Endothelial cell of umbilical vein (primary cell): Measurements from ENCODE around the gene NMD3. TPM values are rescaled to one million over a fixed set of nuclear protein-coding genes. Genes with fewer than 3 reads are reported as not detected.

ENCODE experiments used
- BruUV-seq: library from RNA; stranded (reverse); fragments of 400-500 nt; replicated peaks from 2 replicates; lab custom pipeline; 2021; lab: Mats Ljungman, UMichigan
- CTCF ChIA-PET: fragments of 300-600, 350-600 bp; sonication (Branson Sonifier 250); formaldehyde crosslinking; loops from one replicate; lab custom pipeline; 2021; ENCODE audit warnings: antibody characterized with exemption, inconsistent platforms; lab: Charles Lee
- POLR2A ChIA-PET: fragments of 300-600, 350-600 bp; sonication (Branson Sonifier 250); formaldehyde crosslinking; loops from one replicate; lab custom pipeline; 2021; ENCODE audit warnings: antibody characterized with exemption, inconsistent platforms; lab: Charles Lee
- DNase-seq: peaks from one replicate; pipeline ENCODE4 v3.0.0-alpha.2; 2011; ENCODE audit warnings: low read depth, low spot score
- FAIRE-seq: peaks from 2 replicates; lab custom pipeline; 2011; peaks lifted over from hg19 to GRCh38; lab: Jason Lieb, UNC
- H2AFZ ChIP-seq: 2 replicates; pipeline ENCODE4 v1.6.0; 2012; ENCODE audit warnings: low read depth, low read length, control low read depth, inconsistent platforms
- H3K27ac ChIP-seq: 2 replicates; pipeline ENCODE4 v1.5.1; 2011; ENCODE audit warnings: low read depth, mild to moderate bottlenecking, control low read depth, low read length, moderate library complexity; ENCODE audit not compliant: insufficient read depth
- H3K27me3 ChIP-seq, 2 experiments: 2 replicates each; pipeline versions ENCODE4 v1.6.0 to v1.6.1; 2011; ENCODE audit warnings: low read length in 2 of 2, mixed read lengths in 1 of 2; ENCODE audit not compliant: control insufficient read depth in 2 of 2, insufficient read depth in 2 of 2
- H3K36me3 ChIP-seq, 2 experiments: 2 replicates in 1 of 2; 3 replicates in 1 of 2; pipeline ENCODE4 v1.5.1; 2011; ENCODE audit warnings: low read length in 2 of 2, mild to moderate bottlenecking in 1 of 2, moderate library complexity in 1 of 2; ENCODE audit not compliant: control insufficient read depth in 2 of 2, insufficient read depth in 2 of 2; ENCODE audit errors: extremely low read depth in 1 of 2
- H3K4me1 ChIP-seq: 3 replicates; pipeline ENCODE4 v1.5.1; 2011; ENCODE audit warnings: mild to moderate bottlenecking, low read length; ENCODE audit not compliant: control insufficient read depth, insufficient read depth; ENCODE audit errors: extremely low read depth
- H3K4me2 ChIP-seq: 2 replicates; pipeline ENCODE4 v1.6.1; 2011; ENCODE audit warnings: low read length, control low read depth, mixed read lengths; ENCODE audit not compliant: insufficient read depth
- H3K4me3 ChIP-seq, 3 experiments: fragments of 200-600 bp in 1 of 3; sonication (generic), shearing (Covaris generic) in 1 of 3; replicated peaks in 1 of 3; 2 replicates each; pipeline ENCODE4 v1.5.1; 2011 to 2016; ENCODE audit warnings: control low read depth in 3 of 3, low read length in 3 of 3, mild to moderate bottlenecking in 2 of 3, inconsistent platforms in 1 of 3, low read depth in 1 of 3, moderate library complexity in 1 of 3; ENCODE audit not compliant: insufficient read depth in 1 of 3
- H3K79me2 ChIP-seq: 2 replicates; pipeline ENCODE4 v1.6.0; 2012; ENCODE audit warnings: low read length, inconsistent platforms; ENCODE audit not compliant: control insufficient read depth, insufficient read depth
- H3K9ac ChIP-seq: replicated peaks from 2 replicates; pipeline ENCODE3; 2011; ENCODE audit warnings: low read length, control low read depth; ENCODE audit not compliant: insufficient read depth; ENCODE audit errors: extremely low read depth
- H3K9me1 ChIP-seq: replicated peaks from 3 replicates; pipeline ENCODE4 v1.6.0; 2011; ENCODE audit warnings: mild to moderate bottlenecking, low read length; ENCODE audit not compliant: control insufficient read depth, insufficient read depth; ENCODE audit errors: extremely low read depth
- H3K9me3 ChIP-seq: replicated peaks from 2 replicates; pipeline ENCODE4 v1.5.1; 2012; ENCODE audit warnings: low read length, inconsistent platforms; ENCODE audit not compliant: control insufficient read depth, insufficient read depth
- H4K20me1 ChIP-seq: replicated peaks from 2 replicates; pipeline ENCODE3; 2011; ENCODE audit warnings: mild to moderate bottlenecking, low read length; ENCODE audit not compliant: control insufficient read depth, insufficient read depth; ENCODE audit errors: extremely low read depth
- CTCF ChIP-seq, 2 donors: IDR thresholded peaks; 1 replicate in 1 of 2; 2 replicates in 1 of 2; pipeline ENCODE4 v1.5.1; 2011; ENCODE audit warnings: low read length in 2 of 2, mild to moderate bottlenecking in 2 of 2, moderate library complexity in 2 of 2, control low read depth in 1 of 2, inconsistent platforms in 1 of 2, low read depth in 1 of 2; ENCODE audit not compliant: insufficient read depth in 1 of 2; ENCODE audit errors: extremely low read depth in 1 of 2
- EZH2 ChIP-seq: IDR thresholded peaks from 2 replicates; pipeline ENCODE4 v1.6.1; 2012; ENCODE audit warnings: borderline replicate concordance, low read depth, mild to moderate bottlenecking, moderate library complexity, low read length, inconsistent platforms; ENCODE audit not compliant: severe bottlenecking
- FOS ChIP-seq: IDR thresholded peaks from 2 replicates; pipeline ENCODE4 v1.6.1; 2011; ENCODE audit warnings: mild to moderate bottlenecking, low read length, moderate library complexity, borderline replicate concordance; ENCODE audit not compliant: insufficient read depth
- GATA2 ChIP-seq: IDR thresholded peaks from 2 replicates; pipeline ENCODE4 v1.7.0; 2011; ENCODE audit warnings: low read depth, mild to moderate bottlenecking, moderate library complexity, mixed read lengths, low read length; ENCODE audit not compliant: insufficient read length, insufficient read depth
- JUN ChIP-seq: IDR thresholded peaks from 2 replicates; pipeline ENCODE4 v1.6.1; 2011; ENCODE audit warnings: borderline replicate concordance, low read depth; ENCODE audit not compliant: insufficient read length, insufficient read depth
- MAX ChIP-seq: IDR thresholded peaks from 2 replicates; pipeline ENCODE4 v1.6.1; 2011; ENCODE audit not compliant: insufficient read depth, insufficient read length
- MYC ChIP-seq: IDR thresholded peaks from one replicate; pipeline ENCODE4 v1.6.1; 2011; ENCODE audit warnings: mild to moderate bottlenecking, low read depth, low read length
- POLR2A ChIP-seq: IDR thresholded peaks from 2 replicates; pipeline ENCODE4 v1.6.1; 2012; ENCODE audit warnings: low read depth, mild to moderate bottlenecking, control low read depth, low read length
- POLR2AphosphoS5 ChIP-seq: IDR thresholded peaks from 2 replicates; pipeline ENCODE4 v1.6.1; 2012; ENCODE audit warnings: low read depth, mild to moderate bottlenecking, control low read depth, low read length, moderate library complexity; ENCODE audit not compliant: insufficient read depth
- dilution Hi-C: fragments of 300-500 bp; cut with MboI; formaldehyde crosslinking; loops from one replicate; pipeline ENCODE4 v1.15.0; 2019; ENCODE audit warnings: low sequenced_read_pairs; ENCODE audit not compliant: extremely low pct_ligation_motif_present
- intact Hi-C: fragments of 100-400 bp; cut with micrococcal nuclease; formaldehyde crosslinking; loops from one replicate; pipeline ENCODE4 v1.10.0; 2022
- polyA plus RNA-seq, 4 experiments: library from polyadenylated mRNA; depleted of rRNA in 3 of 4; stranded (reverse) in 3 of 4; unstranded in 1 of 4; fragments of >200 nt; gene quantifications; 2 replicates each; pipeline versions ENCODE4 v1.2.1 to v1.2.3, GENCODE V29; 2011 to 2012; ENCODE audit warnings: missing spikeins in 1 of 4
- total RNA-seq: library from RNA; stranded (reverse); gene quantifications from 2 replicates; pipeline ENCODE4 v1.2.3, GENCODE V29; 2021

NMD3 gene
- total and polyA plus RNA-seq, 2 donors (not counting 3 experiments of a cell fraction or from before 2014, with no cell fraction given) = 14.2 to 53.8 TPM

GRCh38 chr3:161284989-161285388 is 63.9 kb downstream of the NMD3 start:
- no TSS peak for BruUV-seq
- dilution Hi-C loops (no loop called here), intact Hi-C loops (no loop called here)
- TF ChIP-seq JUN (no peak), MAX (no peak), GATA2 (no peak), POLR2A (no peak), CTCF (IDR thresholded peaks at IDR 0.05; ENCODE audit: extremely low read depth in 1 of 2, insufficient read depth in 1 of 2, low read depth in 1 of 2, low read length in 2 of 2) (no peak), FOS (no peak), POLR2AphosphoS5 (no peak), EZH2 (no peak), MYC (no peak)
- H2AFZ ChIP-seq = no peak overlapping the region
- DNase-seq = no peak
- no peak overlapping the region for H3K4me2 ChIP-seq
- no peak for FAIRE-seq
- H3K9me3 ChIP-seq = no peaks in the 10 kb centered on the region
- no peak overlapping the region for H3K9ac ChIP-seq
- ChIA-PET POLR2A (no interaction called here), CTCF (interaction anchor here (1.6 to 3.8 kb wide), 2 partner anchors 10 to 17 kb away, joined by 6 to 23 read pairs; no protein-coding TSS in a partner anchor)
- no peaks in the 10 kb centered on the region for H4K20me1 ChIP-seq
- H3K4me3 ChIP-seq = no peak overlapping the region
- H3K36me3 ChIP-seq = no peaks in the 10 kb centered on the region
- no peaks in the 10 kb centered on the region for H3K79me2 ChIP-seq
- H3K27ac ChIP-seq = no peak overlapping the region
- H3K4me1 ChIP-seq = no peaks in the 10 kb centered on the region
- H3K27me3 ChIP-seq = no peaks in the 10 kb centered on the region
- no peaks in the 10 kb centered on the region for H3K9me1 ChIP-seq
